Upper lobe of left lung (tissue), 6 donors: Measurements from ENCODE around the gene DOK4. TPM values are rescaled to one million over a fixed set of nuclear protein-coding genes. Genes with fewer than 3 reads are reported as not detected.

Source experiments
- ATAC-seq, 2 donors: fragments of 200-7000 bp; cut with Tn5 transposase; one replicate each; pipeline ENCODE4 v1.9.1; 2022; ENCODE audit warnings: mild to moderate bottlenecking in 2 of 2, moderate library complexity in 2 of 2; ENCODE audit not compliant: low FRiP score in 2 of 2
- DNase-seq, 2 donors: peaks; one replicate each; pipeline ENCODE4 v3.0.0-alpha.2; 2019 to 2020
- H3K27ac ChIP-seq, 4 donors: fragments of 200-600 bp; sonication (generic); one replicate each; pipeline ENCODE4 v1.5.1; 2016 to 2019
- H3K27me3 ChIP-seq, 4 donors: fragments of 200-600 bp; sonication (generic); one replicate each; pipeline ENCODE4 v1.5.1; 2017 to 2019
- H3K36me3 ChIP-seq, 4 donors: fragments of 200-600 bp; sonication (generic); one replicate each; pipeline ENCODE4 v1.5.1; 2016 to 2019
- H3K4me1 ChIP-seq, 4 donors: fragments of 200-600 bp; sonication (generic); one replicate each; pipeline ENCODE4 v1.5.1; 2018 to 2019
- H3K4me3 ChIP-seq, 4 donors: fragments of 200-600 bp; sonication (generic); one replicate each; pipeline ENCODE4 v1.5.1; 2017 to 2019; ENCODE audit warnings: mild to moderate bottlenecking in 2 of 4, moderate library complexity in 1 of 4
- H3K9me3 ChIP-seq, 4 donors: fragments of 200-600 bp; sonication (generic); one replicate each; pipeline ENCODE4 v1.5.1; 2018 to 2019
- CTCF ChIP-seq, 6 experiments: fragments of 450-650 bp in 4 of 6; fragments of 200-600 bp in 2 of 6; sonication (generic) in 2 of 6; IDR thresholded peaks; one replicate each; pipeline ENCODE4 v1.5.1; 2016 to 2019; ENCODE audit warnings: antibody characterized with exemption in 6 of 6
- EP300 ChIP-seq, 4 donors: sonication (generic); formaldehyde crosslinking; IDR thresholded peaks; one replicate each; pipeline ENCODE4 v1.5.1; 2017; ENCODE audit warnings: antibody characterized with exemption in 4 of 4, control low read depth in 2 of 4
- POLR2A ChIP-seq, 4 donors: fragments of 450-650 bp; IDR thresholded peaks; one replicate each; pipeline ENCODE4 v1.5.1; 2016 to 2017; ENCODE audit warnings: antibody characterized with exemption in 4 of 4, mild to moderate bottlenecking in 2 of 4
- POLR2AphosphoS5 ChIP-seq, 2 donors: sonication (generic); formaldehyde crosslinking; IDR thresholded peaks; one replicate each; pipeline ENCODE4 v1.5.1; 2017; ENCODE audit warnings: antibody characterized with exemption in 2 of 2
- WGBS, 2 donors: methylation state at CpG; one replicate each; pipeline ENCODE4 v1.1.5; 2017 to 2018; 5-methylcytosine and 5-hydroxymethylcytosine counted together
- total RNA-seq, 6 donors: library from RNA; depleted of rRNA in 4 of 6; stranded (reverse); fragments of >200 nt in 4 of 6; gene quantifications; one replicate each; pipeline versions ENCODE4 v1.1.0 to v1.2.1, GENCODE V29; 2016 to 2021
- donor health status: DM: no; HTN: no; CAD: no; lungs with moderate emphysema.
- donor health status: DM: no; HTN: yes; CAD: no; lungs with severe emphysema.

The DOK4 gene
- total RNA-seq, 6 donors from 2014 or later: 36.7 to 87.3 (median 54.1) TPM

- peak in 1 of 2 donors; percentile 0 for ATAC-seq
- TF ChIP-seq POLR2A (IDR thresholded peaks at IDR 0.05): no peak
- peak in 1 of 6 experiments; percentile 20 for TF ChIP-seq CTCF (IDR thresholded peaks at IDR 0.05)
- Histone ChIP-seq H3K36me3 (no peaks in the 10 kb centered on the region), H3K4me1 (peaks cover 55 to 77% (median 64%) of the 10 kb centered on the region in 4 donors), H3K27me3 (peaks cover 0 to 4% (median 0%) of the 10 kb centered on the region in 4 donors), H3K4me3 (no peak overlapping the region), H3K9me3 (no peaks in the 10 kb centered on the region), H3K27ac (peak overlapping the region; percentile 14 to 97 (median 62))
- WGBS, 2 donors: 29 to 37% methylated on average over 14 to 18 of the region's 19 CpGs
- peak in 1 of 2 donors; percentile 31 for DNase-seq
Measured at GRCh38 chr16:57533431-57534336, 47.4 kb upstream of the DOK4 start.

- no peak for TF ChIP-seq CTCF (IDR thresholded peaks at IDR 0.05)
- no peak for TF ChIP-seq POLR2A (IDR thresholded peaks at IDR 0.05)
- no peak for TF ChIP-seq POLR2AphosphoS5 (IDR thresholded peaks at IDR 0.05)
- TF ChIP-seq EP300 (IDR thresholded peaks at IDR 0.05): no peak
- Histone ChIP-seq H3K36me3 (peaks cover 0 to 5% (median 0%) of the 10 kb centered on the region in 4 donors), H3K4me3 (no peak overlapping the region), H3K27ac (peak overlapping the region in 2 of 4 donors; percentile 95 to 97), H3K4me1 (peaks cover 51 to 76% (median 64%) of the 10 kb centered on the region in 4 donors), H3K9me3 (no peaks in the 10 kb centered on the region), H3K27me3 (peaks cover 0 to 4% (median 0%) of the 10 kb centered on the region in 4 donors)
- ATAC-seq: no peak
- 61 to 64% methylated on average over 6 to 7 of the region's 7 CpGs for WGBS, 2 donors
- peak in 1 of 2 donors; percentile 15 for DNase-seq
Measured at GRCh38 chr16:57532266-57532625, 46.0 kb upstream of the DOK4 start.

- TF ChIP-seq POLR2A (IDR thresholded peaks at IDR 0.05) (no peak), EP300 (IDR thresholded peaks at IDR 0.05) (no peak), CTCF (IDR thresholded peaks at IDR 0.05) (no peak), POLR2AphosphoS5 (IDR thresholded peaks at IDR 0.05) (no peak)
- Histone ChIP-seq H3K27ac (peak overlapping the region in 2 of 4 donors; percentile 11 to 73), H3K27me3 (peaks cover 0 to 4% (median 0%) of the 10 kb centered on the region in 4 donors), H3K9me3 (no peaks in the 10 kb centered on the region), H3K36me3 (peaks cover 0 to 5% (median 0%) of the 10 kb centered on the region in 4 donors), H3K4me1 (peaks cover 47 to 71% (median 60%) of the 10 kb centered on the region in 4 donors), H3K4me3 (no peak overlapping the region)
- WGBS, 2 donors: 77 to 78% methylated on average over 8 of the region's 8 CpGs
- ATAC-seq (no peak), DNase-seq (peak in 1 of 2 donors; percentile 9)
Measured at GRCh38 chr16:57531635-57532265, 45.5 kb upstream of the DOK4 start.

GRCh38 chr16:57531253-57531575, 44.9 kb upstream of the DOK4 start:
- Histone ChIP-seq H3K4me1 (peaks cover 47 to 68% (median 55%) of the 10 kb centered on the region in 4 donors), H3K9me3 (no peaks in the 10 kb centered on the region), H3K27me3 (peaks cover 0 to under 1% (median 0%) of the 10 kb centered on the region in 4 donors), H3K36me3 (peaks cover 0 to 5% (median 0%) of the 10 kb centered on the region in 4 donors), H3K4me3 (no peak overlapping the region), H3K27ac (peak overlapping the region in 2 of 4 donors; percentile 11 to 73)
- no peak for ATAC-seq
- peak in 1 of 2 donors; percentile 14 for DNase-seq
- WGBS, 2 donors: 63 to 80% methylated on average over 3 of the region's 3 CpGs
- no peak for TF ChIP-seq CTCF (IDR thresholded peaks at IDR 0.05)
- no peak for TF ChIP-seq EP300 (IDR thresholded peaks at IDR 0.05)
- TF ChIP-seq POLR2A (IDR thresholded peaks at IDR 0.05): no peak
- no peak for TF ChIP-seq POLR2AphosphoS5 (IDR thresholded peaks at IDR 0.05)
